Renal cortex interstitium (tissue), 11 donors: ENCODE data around the gene ZBTB16. TPM values are rescaled to one million over a fixed set of nuclear protein-coding genes. Genes with fewer than 3 reads are reported as not detected.

Source experiments
- DNase-seq, 11 donors: peaks; one replicate each; pipeline ENCODE4 v3.0.0-alpha.2; 2013; ENCODE audit warnings: low read depth in 9 of 11, low spot score in 4 of 11; ENCODE audit errors: extremely low read depth in 1 of 11
- polyA plus RNA-seq, 3 donors: library from polyadenylated mRNA; unstranded; fragments of 120-200 nt; gene quantifications; one replicate each; pipeline ENCODE4 v1.2.1, GENCODE V29; 2013; ENCODE audit not compliant: insufficient read length in 3 of 3

ZBTB16 gene
- polyA plus RNA-seq, 3 donors: 1.4 to 2.5 (median 1.7) TPM

DNA sequence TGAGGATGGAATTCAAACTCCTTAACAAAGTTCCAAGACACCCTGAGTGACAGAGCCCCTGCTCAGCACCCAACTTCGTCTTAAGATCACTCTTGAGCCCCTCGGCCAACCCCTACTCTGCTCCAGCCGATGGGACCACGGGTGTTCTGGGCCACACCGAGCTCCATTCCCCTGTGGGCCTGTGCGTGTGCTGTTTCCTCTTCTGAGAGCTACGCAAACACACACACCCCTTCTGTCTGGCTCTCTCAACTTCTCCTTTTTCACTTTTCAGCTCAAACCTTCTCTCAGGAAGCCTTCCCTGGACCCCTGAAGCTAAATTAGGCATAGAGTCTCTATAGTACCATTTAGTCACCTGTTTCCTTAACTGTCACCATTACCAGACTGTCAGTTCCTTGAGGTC is 199.2 kb downstream of the ZBTB16 start:
- no peak for DNase-seq

DNA sequence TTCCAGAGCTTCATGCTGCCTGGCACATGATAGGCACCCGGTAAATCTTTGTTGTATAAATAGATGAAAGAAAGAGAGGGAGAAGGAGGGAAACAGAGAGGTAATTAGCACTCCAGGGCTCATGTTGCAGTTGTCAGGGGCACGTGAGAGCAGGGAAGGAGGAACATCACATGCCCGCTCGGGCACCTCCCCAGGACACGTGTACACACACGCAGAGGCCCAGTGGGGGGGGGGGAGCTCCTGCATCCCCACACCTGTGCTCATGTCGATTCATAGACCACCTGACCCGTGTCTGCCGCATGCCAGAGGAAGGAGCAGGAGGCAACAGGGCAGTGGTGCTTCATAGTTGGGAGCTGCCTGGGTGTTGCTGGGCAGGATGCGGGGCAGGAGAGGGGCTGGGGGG is 199.6 kb downstream of the ZBTB16 start:
- DNase-seq: no peak

GRCh38 chr11:114259551-114259983 is 200.1 kb downstream of the ZBTB16 start:
- no peak for DNase-seq

DNA sequence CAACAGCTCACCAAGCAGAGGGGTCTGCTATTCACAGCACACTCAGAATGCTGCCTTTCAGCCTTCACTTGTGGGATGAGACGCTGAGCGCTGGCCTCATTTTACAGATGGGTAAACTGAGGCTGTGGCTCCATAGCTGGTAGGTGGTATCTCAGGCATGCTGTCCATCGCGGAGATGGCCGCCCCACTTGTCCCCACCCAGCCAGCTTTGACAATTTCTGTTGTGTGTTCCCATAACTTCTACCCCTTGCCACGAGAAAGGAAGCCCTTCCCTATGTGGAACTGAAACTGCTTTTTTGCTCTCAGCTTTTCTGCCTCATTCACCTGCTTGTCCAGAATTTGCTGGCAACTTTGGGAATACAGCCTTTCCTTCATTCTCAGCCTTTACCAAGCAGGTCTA is 200.6 kb downstream of the ZBTB16 start:
- DNase-seq: no peak

- no peak for DNase-seq
These were observed 201.0 kb downstream of the ZBTB16 start for GRCh38 chr11:114260483-114260882.

GRCh38 chr11:114261791-114262190 is 202.3 kb downstream of the ZBTB16 start:
- no peak for DNase-seq

DNA sequence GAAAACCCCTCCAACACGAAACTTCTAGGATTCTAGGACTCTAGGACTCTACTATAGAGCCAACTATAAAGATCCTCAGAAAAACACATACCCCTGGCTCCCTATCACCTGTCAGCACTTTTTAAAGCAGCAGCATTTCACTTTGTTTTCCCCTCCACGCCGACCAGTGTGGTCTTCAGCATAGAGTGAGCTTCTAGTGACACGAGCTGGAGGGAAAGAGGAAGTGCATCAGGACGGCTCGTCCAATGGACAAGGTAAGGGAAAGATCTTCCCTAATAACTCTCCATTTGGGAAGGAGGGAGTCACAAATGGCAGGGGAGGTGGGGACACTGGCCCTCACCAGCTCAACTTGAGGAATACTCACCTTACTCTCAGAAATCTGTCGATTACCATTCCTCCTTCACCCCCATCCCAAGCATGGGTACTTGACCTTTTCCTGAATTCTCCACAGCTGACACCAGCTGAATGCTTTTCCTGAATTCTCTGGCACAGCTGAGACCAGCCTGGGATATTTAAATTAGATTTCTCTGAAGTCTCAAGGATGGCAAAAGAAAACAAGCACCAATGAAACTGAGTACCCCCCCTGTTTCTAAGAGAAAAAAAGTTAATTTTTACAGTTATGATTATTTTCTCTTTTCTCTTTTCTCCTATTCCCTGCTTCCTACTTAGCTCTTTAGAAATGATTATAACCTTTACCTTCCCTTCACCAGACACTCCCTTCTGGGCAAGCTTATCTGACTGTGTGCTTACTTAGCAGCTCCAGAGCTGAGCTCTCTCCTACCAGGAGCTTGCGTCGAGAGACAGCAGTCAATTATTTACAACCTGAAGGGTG is 203.4 kb downstream of the ZBTB16 start:
- peak in 4 of 11 donors; percentile 29 to 51 (median 41) for DNase-seq

- DNase-seq: no peak
These were observed 204.1 kb downstream of the ZBTB16 start for GRCh38 chr11:114263513-114264170.

- no peak for DNase-seq
These were observed 204.9 kb downstream of the ZBTB16 start for GRCh38 chr11:114264381-114264780.

DNA sequence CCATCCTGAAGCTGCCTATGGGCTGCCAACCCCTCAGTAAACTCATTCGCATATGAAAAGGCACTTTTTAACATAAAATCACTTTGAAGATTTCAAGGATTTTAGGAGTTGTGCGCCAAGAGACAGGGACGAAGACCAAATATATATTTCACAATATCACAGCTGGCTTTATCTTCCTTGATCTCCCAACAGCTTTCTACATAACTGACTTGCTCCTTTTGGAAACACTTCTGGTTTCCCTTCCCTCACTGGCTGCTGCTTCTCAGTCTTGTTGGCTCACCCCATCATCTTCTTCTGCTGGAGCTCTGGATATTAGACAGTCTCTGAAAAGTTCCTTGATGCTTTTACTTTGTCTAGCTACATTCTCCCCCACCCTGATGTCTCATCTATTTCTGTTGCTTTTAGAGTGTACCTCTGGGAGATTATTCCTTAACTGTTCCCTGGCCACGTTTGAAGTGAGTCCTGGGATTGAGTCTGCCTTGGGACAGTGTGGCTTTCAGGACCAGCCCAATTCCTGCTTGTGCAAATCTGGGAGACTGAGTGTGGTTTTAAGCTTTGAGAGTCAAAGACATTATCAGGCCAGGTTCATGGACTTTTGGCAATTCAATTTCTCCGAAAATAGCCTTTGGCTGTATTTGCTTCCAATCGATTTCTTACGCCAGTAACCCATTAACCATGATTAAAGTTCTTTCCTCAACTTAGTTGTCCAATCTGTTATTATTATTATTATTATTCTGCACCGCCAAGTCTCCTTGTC is 205.8 kb downstream of the ZBTB16 start:
- DNase-seq: no peak

DNA sequence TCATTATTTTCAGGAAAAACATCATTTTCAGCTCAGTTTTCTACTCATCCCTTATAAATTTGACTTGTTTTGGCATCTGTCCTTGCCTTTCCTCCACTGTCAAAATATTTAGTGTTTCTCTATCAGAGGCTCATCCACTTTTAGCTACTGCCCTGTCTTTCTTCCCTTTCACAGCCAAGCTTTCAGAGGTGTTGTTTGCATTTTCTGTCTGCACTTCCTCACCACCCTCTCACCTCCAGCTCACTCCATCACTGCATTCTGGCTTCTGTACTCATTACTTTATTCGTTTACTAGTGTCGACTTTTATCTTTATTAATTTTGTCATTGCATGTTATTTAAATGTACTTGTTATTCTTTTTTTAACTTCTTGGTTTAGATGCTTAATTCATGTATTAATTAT is 210.0 kb downstream of the ZBTB16 start:
- DNase-seq: no peak

DNA sequence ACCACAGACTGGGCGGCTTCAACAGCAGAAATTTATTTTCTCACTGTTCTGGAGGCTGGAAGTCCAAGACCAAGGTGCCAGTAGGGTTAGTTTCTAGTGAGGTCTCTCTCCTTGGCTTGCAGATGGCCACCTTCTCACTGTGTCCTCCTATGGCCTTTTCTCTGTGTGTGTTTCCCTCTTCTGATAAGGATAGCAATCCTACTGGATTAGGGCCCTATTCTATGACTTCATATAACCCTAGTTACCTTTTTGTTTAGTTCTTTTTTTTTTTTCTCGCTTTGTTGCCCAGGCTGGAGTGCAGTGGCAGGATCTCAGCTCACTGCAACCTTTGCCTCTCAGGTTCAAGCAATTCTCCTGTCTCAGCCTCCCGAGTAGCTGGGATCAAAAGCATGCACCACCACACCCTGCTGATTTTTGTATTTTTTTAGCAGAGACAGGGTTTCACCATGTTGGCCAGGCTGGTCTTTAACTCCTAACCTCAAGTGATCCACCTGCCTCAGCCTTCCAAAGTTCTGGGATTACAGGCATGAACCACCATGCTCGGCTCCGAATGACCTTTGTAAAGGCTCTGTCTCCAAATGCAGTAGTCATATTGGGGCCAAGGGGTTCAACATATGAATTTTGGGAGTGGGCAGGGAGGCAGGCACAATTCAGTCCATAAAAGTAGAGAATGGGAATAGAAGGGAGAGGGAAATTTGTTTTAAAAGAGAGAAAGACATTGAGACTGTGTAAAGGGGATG is 211.2 kb downstream of the ZBTB16 start:
- no peak for DNase-seq

DNA sequence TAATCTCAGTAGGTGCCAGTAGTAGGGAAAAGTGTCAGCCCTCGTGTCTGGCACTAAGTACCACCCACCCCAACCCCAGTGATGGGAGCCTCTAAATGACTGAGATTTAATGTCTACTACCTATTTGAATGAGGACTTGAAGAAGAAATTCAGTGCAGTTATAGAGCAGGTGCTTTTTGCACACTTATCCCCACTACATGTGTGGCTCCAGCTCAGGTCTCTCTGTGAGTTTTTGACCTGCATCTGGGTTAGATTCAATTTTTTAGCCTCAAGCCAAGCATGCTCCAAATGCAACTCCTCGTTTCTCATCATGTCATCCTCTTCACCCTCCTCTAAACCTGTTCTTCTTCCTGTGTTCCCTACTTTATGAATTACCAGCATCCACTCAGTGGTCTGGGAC is 211.8 kb downstream of the ZBTB16 start:
- DNase-seq: no peak

GRCh38 chr11:114272311-114272710 is 212.8 kb downstream of the ZBTB16 start:
- no peak for DNase-seq

- no peak for DNase-seq
These were observed 213.6 kb downstream of the ZBTB16 start for GRCh38 chr11:114273071-114273470.

- no peak for DNase-seq
These were observed 214.6 kb downstream of the ZBTB16 start for GRCh38 chr11:114273890-114274635.

DNA sequence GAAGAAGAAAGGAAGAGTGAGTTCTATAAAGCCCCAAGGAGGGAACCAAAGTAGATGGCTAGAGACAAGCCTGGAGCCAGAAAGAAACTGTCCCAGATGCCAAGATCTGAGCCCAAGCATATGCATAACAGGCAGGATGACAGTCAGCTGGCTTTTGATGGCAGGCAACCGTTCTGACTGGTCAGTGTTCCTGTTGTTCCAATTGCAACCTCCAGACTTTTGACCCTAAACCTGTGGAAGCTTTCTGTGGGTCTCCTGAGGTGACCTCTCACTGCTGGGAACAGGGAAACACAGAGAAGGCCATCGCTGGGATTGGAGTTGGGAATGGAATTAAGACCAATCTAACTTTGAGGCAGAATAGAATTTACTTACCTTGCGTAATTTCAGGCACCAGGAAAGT is 215.1 kb downstream of the ZBTB16 start:
- DNase-seq: no peak

- no peak for DNase-seq
These were observed 215.8 kb downstream of the ZBTB16 start for GRCh38 chr11:114275280-114275679.

DNA sequence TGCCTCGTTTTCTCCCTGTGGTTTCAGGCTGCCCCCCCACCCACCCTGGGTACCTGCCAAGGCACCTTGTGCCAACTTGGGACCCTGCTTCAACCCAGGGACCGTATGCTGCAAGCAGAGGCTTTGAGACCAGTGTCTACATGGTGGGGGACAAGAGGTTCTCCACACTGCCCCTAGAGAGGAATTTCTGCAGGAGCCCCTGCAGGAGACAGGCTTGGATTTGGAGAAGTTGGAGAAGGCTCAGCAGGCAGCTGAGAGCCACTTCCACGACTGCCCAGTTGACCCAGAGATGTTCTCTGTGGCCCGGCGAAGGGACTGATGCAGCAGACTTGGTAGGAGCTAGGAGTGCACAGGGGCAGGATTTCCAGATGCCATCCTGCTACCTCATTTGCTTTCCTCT is 216.6 kb downstream of the ZBTB16 start:
- no peak for DNase-seq
